Activated CD4-positive, alpha-beta T cell treated with anti-CD3 and anti-CD28 coated beads, Interleukin-2, amount 50 U/mL, for 24 hours (primary cell): ENCODE measurements around the gene ATP11C.
"Not testable (repeated sequence)": the region's sequence is repeated elsewhere in the genome, so short reads cannot be mapped to it uniquely, and the experiment has no call there.

Experiments used
- DNase-seq, 2 donors: peaks; one replicate each; pipeline ENCODE4 v3.0.0-alpha.2; 2020; ENCODE audit warnings: low read depth in 1 of 2, low spot score in 1 of 2

The ATP11C gene

DNA sequence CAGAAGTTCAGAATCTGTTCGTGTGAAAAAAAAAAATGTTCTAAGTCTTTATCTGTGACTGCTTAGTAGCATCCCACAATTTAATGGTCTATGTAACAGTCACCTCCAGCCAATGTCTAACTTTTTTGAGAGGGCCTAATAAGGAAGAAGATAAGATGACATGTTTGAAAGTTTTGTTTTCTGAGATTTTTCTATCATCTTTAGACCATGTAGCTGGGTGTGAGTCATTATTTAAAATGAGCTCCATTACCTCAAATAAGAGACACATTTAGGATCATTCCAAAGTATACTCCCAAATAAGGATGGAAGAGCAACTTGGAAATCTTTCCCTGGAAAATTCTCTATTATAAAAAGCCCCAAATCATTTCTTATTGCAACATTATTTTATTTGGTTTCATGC lies 196.7 kb downstream of the ATP11C start:
- DNase-seq, result no peak

DNA sequence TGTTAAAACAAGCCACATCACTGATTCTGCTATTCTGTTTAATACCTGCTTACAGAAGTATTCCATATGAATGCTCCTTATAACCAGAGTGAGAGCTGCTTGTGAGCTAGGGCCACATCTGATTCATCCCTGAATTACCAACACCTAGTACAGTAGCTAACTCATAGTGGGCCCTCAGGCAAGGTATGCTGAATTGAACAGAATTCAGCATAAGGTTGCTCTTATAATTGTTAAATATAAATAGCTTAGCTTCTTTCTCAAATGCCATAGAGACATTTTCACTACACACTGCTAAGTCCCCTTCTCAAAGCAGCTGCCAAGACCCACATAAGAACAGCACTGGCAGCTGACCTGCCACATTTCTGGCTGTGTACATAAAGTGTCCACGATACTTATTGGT lies 197.9 kb downstream of the ATP11C start:
- DNase-seq, result no peak

DNA sequence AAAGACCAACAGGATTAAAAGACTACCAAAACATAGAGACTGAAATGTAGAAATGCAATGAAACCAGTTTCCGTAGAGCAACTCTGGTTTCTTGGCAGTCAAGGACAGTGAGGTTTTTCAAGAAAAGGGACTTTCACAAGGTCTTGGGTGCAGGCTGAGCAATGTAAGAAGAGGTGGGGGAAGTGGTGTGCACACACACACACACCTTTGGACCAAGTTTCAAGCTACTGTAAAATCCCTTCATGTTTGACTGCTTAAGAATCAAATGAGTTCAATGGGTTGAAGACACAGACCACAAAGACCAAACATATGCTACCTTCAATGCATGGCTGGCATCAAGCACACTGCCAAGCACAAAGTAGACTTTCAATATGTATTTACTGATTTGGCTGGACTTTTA lies 207.1 kb downstream of the ATP11C start:
- no peak for DNase-seq

DNA sequence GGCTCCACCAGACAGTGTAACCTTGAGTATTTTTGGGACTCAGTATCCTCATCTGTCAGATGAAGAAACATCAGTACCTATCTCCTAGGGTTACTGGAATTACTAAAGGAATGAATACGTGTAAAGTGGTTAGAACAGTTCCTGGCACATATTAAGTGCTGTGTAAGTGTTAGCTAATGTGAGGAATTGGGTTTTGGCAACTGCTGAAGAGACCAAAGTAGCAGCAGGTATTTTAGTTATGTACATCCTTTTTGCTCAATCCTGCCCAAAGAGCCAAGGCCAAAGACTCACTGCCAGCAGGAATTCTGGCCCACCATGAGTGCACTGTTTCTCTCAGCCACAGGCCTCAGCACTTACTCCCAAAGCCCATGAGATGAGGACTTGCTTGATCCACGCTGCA lies 208.2 kb downstream of the ATP11C start:
- DNase-seq, result no peak

DNA sequence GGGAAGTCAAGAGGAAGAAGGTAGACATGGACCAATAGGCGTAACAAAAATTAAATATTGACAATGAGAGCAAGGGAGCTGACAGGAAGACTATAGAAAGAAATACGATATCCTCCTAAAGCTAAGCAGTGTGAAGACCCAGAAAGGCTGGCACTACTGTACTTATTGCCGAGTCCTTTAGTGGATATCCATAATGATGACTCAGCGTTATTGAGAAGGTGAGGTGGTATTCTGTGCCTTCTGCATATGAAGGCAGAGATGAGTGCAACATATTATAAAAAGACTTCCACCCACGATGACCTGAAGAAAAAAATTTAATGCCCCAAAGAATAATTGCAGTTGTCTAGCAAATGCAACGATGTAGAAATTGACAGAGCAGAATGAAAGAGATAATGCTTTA lies 211.9 kb downstream of the ATP11C start:
- no peak for DNase-seq

DNA sequence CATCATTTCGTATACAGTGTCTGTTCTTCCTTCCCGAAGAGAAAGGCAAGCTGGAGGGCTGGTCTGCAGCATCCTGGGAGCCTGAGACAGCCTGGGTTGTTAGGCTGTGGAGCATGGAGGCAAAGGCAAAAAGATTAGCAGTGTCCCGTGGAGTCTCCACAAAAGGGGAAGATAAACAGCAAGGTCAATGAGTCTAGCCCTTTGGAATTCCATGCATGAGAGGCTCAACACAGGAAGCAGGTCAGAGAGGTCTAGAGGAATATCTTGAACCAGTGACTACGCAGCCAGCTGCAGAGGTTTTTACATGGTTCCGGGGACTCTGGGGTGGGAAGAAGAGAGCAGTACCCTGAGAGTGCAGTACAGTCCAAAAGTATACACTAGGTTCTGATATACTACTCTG lies 212.7 kb downstream of the ATP11C start:
- no peak for DNase-seq

DNA sequence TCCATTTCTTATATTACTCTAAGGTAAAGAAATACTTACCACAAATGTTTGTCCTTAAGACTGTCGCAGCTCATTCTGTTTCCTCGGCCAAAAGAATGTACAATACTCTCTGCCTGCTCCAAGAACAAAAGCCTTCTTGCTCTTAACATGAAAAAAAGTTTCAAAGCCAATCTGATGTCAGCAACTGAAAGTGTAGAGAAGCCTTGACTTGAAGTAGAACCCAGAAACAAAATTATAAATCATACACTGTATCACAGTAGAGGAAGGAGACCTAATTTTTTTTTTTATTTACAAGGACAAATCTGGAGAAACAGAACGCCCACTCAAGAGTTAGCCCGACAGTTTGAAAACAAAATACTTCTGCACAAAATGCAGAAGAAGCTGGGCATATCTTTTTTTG lies 224.8 kb downstream of the ATP11C start, which contains the start of gene MCF2:
TSS of gene MCF2 (minus strand) at position 101 of the 400 bp plus-strand sequence. CDS start 56,423 bp downstream, outside the sequence.
- no peak for DNase-seq

DNA sequence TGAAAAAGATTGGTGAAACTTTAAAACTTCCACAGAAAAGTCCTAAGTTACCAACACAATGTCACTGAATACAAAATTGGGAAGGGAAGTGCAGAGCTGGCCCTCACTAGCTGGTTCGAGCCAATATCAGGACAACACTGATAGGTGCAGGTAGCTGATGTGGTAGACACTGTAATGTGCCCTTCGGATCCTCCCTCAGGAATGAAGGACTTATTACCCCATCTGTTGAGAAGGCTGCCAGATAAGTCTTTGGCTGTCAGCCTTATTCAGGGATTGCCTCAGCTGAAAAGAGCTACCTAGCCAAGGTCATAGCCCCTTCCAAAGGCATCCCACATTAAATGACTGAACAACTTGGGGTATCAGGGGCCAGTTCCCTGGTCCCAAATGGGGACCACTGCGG lies 230.2 kb downstream of the ATP11C start:
- no peak for DNase-seq

DNA sequence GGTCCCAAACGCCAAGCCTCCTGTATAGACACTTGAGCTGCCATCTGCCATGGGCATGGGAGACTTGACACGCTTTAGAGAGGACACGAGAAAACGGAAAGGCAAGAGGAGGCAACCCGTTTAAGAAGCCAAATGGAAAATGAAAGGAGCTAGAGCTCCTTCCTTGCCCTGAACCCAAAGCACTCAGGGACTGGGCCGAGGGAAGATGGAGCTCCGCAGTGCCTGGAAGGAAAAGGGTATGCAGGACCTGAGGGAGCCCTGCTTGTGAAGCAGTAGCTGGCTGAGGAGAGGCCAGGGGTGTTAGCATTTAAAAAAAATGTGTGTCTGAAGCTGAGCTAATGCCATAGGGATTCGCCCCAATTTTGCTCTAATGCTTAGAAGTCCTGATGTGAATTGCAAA lies 239.9 kb downstream of the ATP11C start:
- DNase-seq, result no peak

DNA sequence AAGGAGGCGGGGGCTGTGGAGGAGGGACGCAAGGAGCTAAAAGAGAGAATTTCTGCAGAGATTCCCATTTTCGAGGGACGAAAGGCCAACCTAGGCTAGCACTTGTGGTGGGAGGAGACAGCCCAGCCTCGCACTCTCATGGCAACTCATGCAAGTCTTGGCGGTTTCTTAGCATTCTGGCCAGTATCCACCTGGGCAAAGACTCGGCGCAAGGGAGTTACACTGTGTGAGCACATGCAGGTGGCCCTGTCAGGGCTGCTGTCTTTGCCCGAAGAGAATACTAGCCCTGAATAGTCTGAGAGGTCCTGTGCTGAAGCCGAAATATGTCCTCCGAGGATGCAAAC lies 240.4 kb downstream of the ATP11C start:
- DNase-seq, result no peak

DNA sequence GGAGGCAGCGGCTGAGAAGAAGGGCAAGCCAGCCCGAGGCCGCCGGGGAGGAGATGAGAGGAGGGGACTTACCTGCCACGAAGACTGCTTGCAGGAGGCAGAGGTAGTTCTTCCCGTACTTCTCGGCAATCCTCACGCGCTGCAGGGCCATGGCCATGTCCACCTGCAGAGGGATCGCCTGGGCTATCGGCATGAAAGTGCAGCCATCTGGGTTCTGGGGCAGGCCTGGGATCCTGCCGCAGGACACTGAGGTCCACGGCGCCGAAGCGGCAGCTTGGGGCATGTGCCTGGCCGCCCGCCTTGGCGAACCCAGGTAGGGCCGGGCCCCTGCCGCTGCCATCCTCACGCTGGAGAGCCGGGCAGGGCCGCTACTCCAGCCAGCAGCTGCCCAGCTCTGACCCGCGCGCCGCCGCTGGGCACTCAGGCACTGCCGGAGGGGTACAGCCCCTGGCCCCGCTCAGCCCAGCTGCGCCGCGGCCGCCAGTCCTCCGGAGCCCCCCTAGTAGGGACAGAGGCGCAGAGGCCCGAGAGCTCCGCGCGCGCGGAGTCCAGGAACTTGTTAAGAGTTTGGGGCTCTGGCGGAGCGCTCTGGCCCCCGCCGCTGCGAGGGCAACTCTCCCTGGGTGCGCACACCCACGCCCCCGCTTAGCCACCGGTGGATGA lies 240.9 kb downstream of the ATP11C start:
- no peak for DNase-seq

DNA sequence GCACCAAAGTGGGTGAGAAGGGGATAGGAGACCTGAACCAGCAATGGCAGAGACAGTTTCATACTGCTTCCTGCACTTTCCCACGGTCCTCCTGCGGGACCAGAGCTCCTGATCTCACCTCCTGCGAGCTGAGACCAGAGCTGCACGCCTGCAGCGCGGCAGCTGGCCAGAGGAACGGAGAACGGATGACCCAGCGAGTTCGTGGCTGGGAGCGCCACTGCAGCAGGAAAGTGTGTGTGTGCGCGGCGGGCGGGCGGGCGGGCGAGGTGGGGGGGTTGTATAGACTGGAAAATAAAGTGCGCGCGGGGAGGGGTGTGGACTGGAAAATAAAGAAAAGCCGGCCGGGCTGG lies 241.4 kb downstream of the ATP11C start:
- DNase-seq, result no peak

DNA sequence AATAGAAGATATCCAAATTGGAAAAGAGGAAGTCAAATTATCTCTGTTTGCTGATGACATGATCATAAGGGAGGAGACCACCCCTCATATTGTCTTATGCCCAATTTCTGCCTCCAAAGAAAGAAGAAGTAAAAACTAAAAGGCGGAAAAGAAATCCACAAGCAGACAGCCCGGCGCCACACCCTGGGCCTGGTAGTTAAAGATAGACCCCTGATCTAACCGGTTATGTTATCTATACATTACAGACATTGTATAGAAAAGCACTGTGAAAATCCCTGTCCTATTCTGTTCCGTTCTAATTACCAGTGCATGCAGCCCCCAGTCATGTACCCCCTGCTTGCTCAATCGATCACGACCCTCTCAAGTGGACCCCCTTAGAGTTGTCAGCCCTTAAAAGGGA lies 247.7 kb downstream of the ATP11C start:
- not testable (repeated sequence) for DNase-seq

DNA sequence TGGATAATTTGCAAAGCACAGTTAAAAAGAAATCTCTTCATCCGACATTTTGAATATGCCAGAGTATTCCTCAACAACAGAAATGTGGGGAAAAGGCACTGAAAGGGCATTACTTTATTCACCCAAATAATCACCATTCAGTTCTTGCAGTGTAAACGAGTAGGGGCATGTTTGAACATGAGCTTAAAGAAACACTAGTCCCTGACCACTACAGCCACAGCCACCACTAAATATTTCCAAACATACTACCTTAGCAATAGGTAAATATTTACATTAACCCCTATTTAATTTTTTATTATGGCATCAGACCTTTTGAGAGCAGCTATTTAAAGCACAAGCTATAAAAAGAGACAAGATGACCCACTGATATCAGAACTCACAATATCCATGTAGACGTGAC lies 252.5 kb downstream of the ATP11C start:
- DNase-seq, result no peak
